Astrocyte of the hippocampus (primary cell): ENCODE data around the gene SVBP.

Source experiments
- DNase-seq: peaks from one replicate; pipeline ENCODE4 v3.0.0; 2011; ENCODE audit warnings: low read depth, low spot score

SVBP gene

GRCh38 chr1:42765269-42765668 lies 51.9 kb downstream of the SVBP start:
- DNase-seq = peak; percentile 40

- DNase-seq = no peak
Observed at GRCh38 chr1:42762269-42762668, 54.9 kb downstream of the SVBP start.

GRCh38 chr1:42761567-42761966 lies 55.6 kb downstream of the SVBP start:
- DNase-seq = no peak

- DNase-seq = no peak
Observed at GRCh38 chr1:42759114-42759513, 58.1 kb downstream of the SVBP start.

- no peak for DNase-seq
Observed at GRCh38 chr1:42758641-42759040, 58.6 kb downstream of the SVBP start.

GRCh38 chr1:42757892-42758275 lies 59.3 kb downstream of the SVBP start:
- DNase-seq = no peak
